Measurements from ENCODE around the gene TPP1. TPM values are rescaled to one million over a fixed set of nuclear protein-coding genes. Genes with fewer than 3 reads are reported as not detected.

Gene TPP1
- total RNA-seq, 1 donor from 2014 or later = 101 TPM

DNA sequence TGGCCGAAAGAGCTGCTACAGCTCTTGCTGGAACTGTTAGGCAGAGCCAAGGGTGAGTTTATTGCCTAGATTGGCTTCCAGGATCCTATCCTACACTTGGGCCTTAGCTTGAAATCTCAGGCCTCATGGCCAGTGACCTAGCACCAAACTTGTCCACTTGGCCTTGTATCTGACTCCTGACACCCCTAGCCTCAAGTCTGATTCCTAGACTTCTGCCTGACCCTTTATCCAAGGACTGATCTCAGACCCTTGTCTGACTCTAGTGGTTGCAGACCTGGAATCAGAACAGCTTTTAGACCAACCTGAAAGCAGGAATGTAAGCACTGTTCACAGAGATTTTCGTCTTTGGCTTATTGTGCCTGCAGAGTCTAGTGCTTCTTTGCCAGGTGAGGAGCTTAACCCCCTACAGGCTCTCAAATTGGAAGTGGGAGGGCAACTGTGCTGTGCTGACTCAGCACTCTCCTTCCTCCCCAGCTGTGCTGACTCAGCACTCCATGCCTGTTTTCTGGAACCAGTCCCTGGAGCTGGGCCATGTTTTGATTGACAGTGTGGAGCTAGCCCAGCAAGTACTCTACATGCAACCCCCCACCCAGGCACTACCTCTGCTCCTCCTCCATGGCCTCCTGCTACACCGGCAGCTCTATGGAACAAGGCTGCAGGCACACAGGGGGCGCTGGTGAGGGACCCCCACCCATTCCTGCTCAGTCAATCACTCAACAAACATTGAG, 50.9 kb downstream of the TPP1 start:
- peak; percentile 29 for TF ChIP-seq CTCF (IDR thresholded peaks at IDR 0.05)
- no peak for DNase-seq (ENCODE audit: low spot score)
- H3K27me3 Mint-ChIP-seq (ENCODE audit: low read depth) = no peaks in the 10 kb centered on the region
- H3K36me3 Mint-ChIP-seq (ENCODE audit: low read depth) = peaks cover 7% of the 10 kb centered on the region
- no peak overlapping the region for H3K4me3 Mint-ChIP-seq (ENCODE audit: unreplicated experiment)
- H3K27ac Mint-ChIP-seq (ENCODE audit: unreplicated experiment) = no peak overlapping the region
- no peaks in the 10 kb centered on the region for H3K9me3 Mint-ChIP-seq (ENCODE audit: low read depth)
- H3K4me1 Mint-ChIP-seq (ENCODE audit: low read depth) = peaks cover 22% of the 10 kb centered on the region

DNA sequence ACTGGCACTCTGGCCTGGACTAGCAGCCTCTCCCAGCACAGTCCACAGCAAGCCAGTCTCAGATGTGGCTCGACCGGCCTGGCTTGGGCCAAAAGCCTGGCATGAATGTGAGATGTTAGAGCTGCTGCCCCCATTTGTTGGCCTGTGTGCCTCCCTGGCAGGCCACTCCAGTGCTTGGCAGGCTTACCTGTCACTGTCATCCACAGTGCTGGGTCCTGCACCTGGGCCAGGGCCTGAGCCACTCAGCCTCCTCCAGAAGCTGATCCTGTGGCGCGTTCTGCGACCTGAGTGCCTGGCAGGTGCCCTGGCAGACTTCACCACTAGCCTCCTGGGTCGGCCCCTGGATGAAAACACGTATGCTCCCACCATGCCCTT, 51.9 kb downstream of the TPP1 start:
- H3K27ac Mint-ChIP-seq (ENCODE audit: unreplicated experiment) = no peak overlapping the region
- H3K36me3 Mint-ChIP-seq (ENCODE audit: low read depth) = peaks cover 6% of the 10 kb centered on the region
- no peaks in the 10 kb centered on the region for H3K9me3 Mint-ChIP-seq (ENCODE audit: low read depth)
- no peak overlapping the region for H3K4me3 Mint-ChIP-seq (ENCODE audit: unreplicated experiment)
- H3K4me1 Mint-ChIP-seq (ENCODE audit: low read depth) = peaks cover 18% of the 10 kb centered on the region
- no peaks in the 10 kb centered on the region for H3K27me3 Mint-ChIP-seq (ENCODE audit: low read depth)
- no peak for DNase-seq (ENCODE audit: low spot score)
- TF ChIP-seq CTCF (IDR thresholded peaks at IDR 0.05) = no peak

DNA sequence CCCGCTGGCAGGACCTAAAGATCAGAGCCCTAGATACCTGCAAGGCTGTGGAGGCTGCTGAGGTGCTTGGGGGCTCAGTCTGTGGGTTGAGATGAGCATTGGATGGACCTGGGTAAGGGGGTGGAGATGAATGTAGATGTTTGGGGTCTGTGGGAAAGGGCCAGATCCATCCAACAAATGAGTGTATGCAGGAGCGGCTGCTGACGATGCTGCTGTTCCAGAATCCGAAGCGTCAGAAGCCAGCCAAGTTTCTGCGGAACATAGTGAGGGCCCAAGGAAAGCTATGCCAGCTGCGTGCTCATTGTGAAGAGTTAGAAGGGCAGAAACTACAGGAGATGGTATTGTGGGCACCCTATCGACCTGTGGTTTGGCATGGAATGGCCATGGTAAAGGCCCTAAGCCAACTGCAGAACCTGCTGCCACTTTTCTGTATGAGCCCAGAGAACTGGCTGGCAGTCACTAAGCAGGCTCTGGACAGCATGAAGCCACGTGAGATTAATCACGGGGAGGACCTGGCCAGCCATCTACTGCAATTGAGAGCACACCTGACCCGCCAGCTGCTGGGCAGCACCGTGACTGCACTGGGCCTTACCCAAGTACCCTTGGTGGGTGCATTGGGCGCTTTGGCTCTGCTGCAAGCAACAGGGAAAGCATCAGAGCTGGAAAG, 52.4 kb downstream of the TPP1 start:
- peaks cover 8% of the 10 kb centered on the region for H3K36me3 Mint-ChIP-seq (ENCODE audit: low read depth)
- DNase-seq (ENCODE audit: low spot score) = no peak
- no peak for TF ChIP-seq CTCF (IDR thresholded peaks at IDR 0.05)
- no peak overlapping the region for H3K27ac Mint-ChIP-seq (ENCODE audit: unreplicated experiment)
- H3K4me3 Mint-ChIP-seq (ENCODE audit: unreplicated experiment) = no peak overlapping the region
- no peaks in the 10 kb centered on the region for H3K27me3 Mint-ChIP-seq (ENCODE audit: low read depth)
- peaks cover 13% of the 10 kb centered on the region for H3K4me1 Mint-ChIP-seq (ENCODE audit: low read depth)
- H3K9me3 Mint-ChIP-seq (ENCODE audit: low read depth) = no peaks in the 10 kb centered on the region

DNA sequence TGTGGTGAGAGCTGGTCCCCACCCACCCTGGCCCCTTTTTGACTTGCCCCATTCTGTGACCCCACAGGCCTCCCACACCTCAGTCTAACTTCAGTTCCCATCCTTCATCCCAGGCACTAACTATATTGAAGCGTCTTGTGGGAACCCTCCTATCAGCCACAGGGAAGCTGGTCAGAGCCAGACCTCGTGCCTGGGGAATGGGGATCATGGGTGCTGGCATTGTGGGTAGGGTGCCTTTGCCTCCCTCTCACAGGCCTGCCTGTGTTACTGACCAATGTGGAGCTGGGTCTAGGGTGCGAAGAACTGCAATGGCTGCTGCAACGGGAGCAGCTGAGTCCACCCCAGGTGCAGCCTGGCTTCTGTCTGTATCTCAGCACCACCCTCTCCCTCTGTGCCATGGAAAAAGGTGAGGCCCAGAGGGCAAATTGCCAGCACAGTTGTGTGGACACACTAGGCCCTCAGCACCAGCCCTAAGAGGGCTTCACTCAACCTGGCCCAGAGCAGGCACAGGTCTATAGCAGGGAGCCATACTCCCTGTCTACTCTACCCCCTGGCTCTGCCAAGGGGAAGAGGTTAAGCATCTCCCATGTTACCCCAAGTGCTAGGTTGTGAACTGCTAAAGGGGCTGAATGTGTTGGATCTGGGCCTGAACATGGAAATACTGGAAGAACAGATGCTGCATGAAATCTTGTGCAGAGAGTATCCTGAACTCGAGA, 53.1 kb downstream of the TPP1 start:
- Mint-ChIP-seq H3K27me3 (ENCODE audit: low read depth) (no peaks in the 10 kb centered on the region), H3K4me3 (ENCODE audit: unreplicated experiment) (no peak overlapping the region)

More for the DNA sequence above, 53.1 kb downstream of the TPP1 start:
- no peak for TF ChIP-seq CTCF (IDR thresholded peaks at IDR 0.05)
- Mint-ChIP-seq H3K9me3 (ENCODE audit: low read depth) (no peaks in the 10 kb centered on the region), H3K27ac (ENCODE audit: unreplicated experiment) (no peak overlapping the region), H3K4me1 (ENCODE audit: low read depth) (peaks cover 8% of the 10 kb centered on the region), H3K36me3 (ENCODE audit: low read depth) (peaks cover 11% of the 10 kb centered on the region)
- DNase-seq (ENCODE audit: low spot score) = no peak

Measured in chondrocyte (in vitro differentiated cells).